GM19035 (cell line): Measurements from ENCODE around the gene PAF1.
"Not testable (repeated sequence)": the region's sequence is repeated elsewhere in the genome, so short reads cannot be mapped to it uniquely, and the experiment has no call there.

ENCODE experiments used
- ATAC-seq: cut with Tn5 transposase; IDR thresholded peaks from one replicate; pipeline ENCODE4 v1.9.1; 2021; ENCODE audit not compliant: unreplicated experiment

Gene PAF1

GRCh38 chr19:39356647-39357046 is 34.3 kb downstream of the PAF1 start:
- no peak for ATAC-seq

GRCh38 chr19:39356073-39356472 is 34.8 kb downstream of the PAF1 start:
- ATAC-seq = no peak

- ATAC-seq = no peak
Measured at GRCh38 chr19:39355253-39355652, 35.7 kb downstream of the PAF1 start.

- no peak for ATAC-seq
Measured at GRCh38 chr19:39352381-39353255, 38.3 kb downstream of the PAF1 start.

- peak; percentile 60 for ATAC-seq
Measured at GRCh38 chr19:39351537-39352064, 39.3 kb downstream of the PAF1 start.

- no peak for ATAC-seq
Measured at GRCh38 chr19:39350156-39350555, 40.8 kb downstream of the PAF1 start.

GRCh38 chr19:39349326-39349725 is 41.6 kb downstream of the PAF1 start:
- no peak for ATAC-seq

- ATAC-seq = no peak
Measured at GRCh38 chr19:39347332-39348164, 43.4 kb downstream of the PAF1 start.

- ATAC-seq = no peak
Measured at GRCh38 chr19:39345956-39346355, 45.0 kb downstream of the PAF1 start.

- ATAC-seq = no peak
Measured at GRCh38 chr19:39342647-39343305, 48.1 kb downstream of the PAF1 start.

GRCh38 chr19:39341719-39342604 is 48.9 kb downstream of the PAF1 start, which contains the start of gene SAMD4B:
Gene SAMD4B (plus strand): TSS chr19:39342421. CDS start chr19:39356894, 14,473 bp downstream.
- ATAC-seq = peak; percentile 90

- ATAC-seq = no peak
Measured at GRCh38 chr19:39341129-39341718, 49.7 kb downstream of the PAF1 start.

- ATAC-seq = not testable (repeated sequence)
Measured at GRCh38 chr19:39340156-39340555, 50.8 kb downstream of the PAF1 start.

GRCh38 chr19:39339674-39340073 is 51.2 kb downstream of the PAF1 start:
- ATAC-seq = no peak

- no peak for ATAC-seq
Measured at GRCh38 chr19:39336483-39336882, 54.4 kb downstream of the PAF1 start.
